Natural killer cell treated with Interleukin-12 subunit alpha and Interleukin-12 subunit beta and Interleukin-15 and Interleukin-18, amount 100 ng/mL, for 72 hours (primary cell): ENCODE data around the gene CETP. TPM values are rescaled to one million over a fixed set of nuclear protein-coding genes. Genes with fewer than 3 reads are reported as not detected.

ENCODE experiments used
- ATAC-seq, 2 donors: fragments of 150-1000 bp; cut with Tn5 transposase in 1 of 2; sonication (Bioruptor Pico), chemical (Tn5 transposase) in 1 of 2; 2 replicates each; pipeline ENCODE4 v1.10.0; 2021
- DNase-seq: peaks from one replicate; pipeline ENCODE4 v3.0.0; 2022; ENCODE audit warnings: low spot score
- H3K27ac Mint-ChIP-seq, 2 donors: 1 replicate in 1 of 2; 2 replicates in 1 of 2; pipeline ENCODE4 v1.8.0; 2022; ENCODE audit warnings: mixed read lengths in 2 of 2, mild to moderate bottlenecking in 1 of 2, moderate library complexity in 1 of 2
- H3K27me3 Mint-ChIP-seq, 2 donors: 1 replicate in 1 of 2; 2 replicates in 1 of 2; pipeline ENCODE4 v1.8.0; 2022; ENCODE audit warnings: mixed read lengths in 2 of 2
- H3K36me3 Mint-ChIP-seq: one replicate; pipeline ENCODE4 v1.8.0; 2022; ENCODE audit warnings: mixed read lengths
- H3K4me1 Mint-ChIP-seq, 2 donors: 1 replicate in 1 of 2; 2 replicates in 1 of 2; pipeline ENCODE4 v1.8.0; 2022; ENCODE audit warnings: low read depth in 2 of 2, mixed read lengths in 2 of 2, mild to moderate bottlenecking in 1 of 2
- H3K4me3 Mint-ChIP-seq: one replicate; pipeline ENCODE4 v1.8.0; 2022; ENCODE audit warnings: mixed read lengths
- H3K9me3 Mint-ChIP-seq: 2 replicates; pipeline ENCODE4 v1.8.0; 2022; ENCODE audit warnings: mixed read lengths
- total RNA-seq, 2 donors: library from RNA; stranded (reverse); gene quantifications; one replicate each; pipeline ENCODE4 v1.2.3, GENCODE V29; 2022

CETP gene
- total RNA-seq, 2 donors from 2014 or later = not detected

DNA sequence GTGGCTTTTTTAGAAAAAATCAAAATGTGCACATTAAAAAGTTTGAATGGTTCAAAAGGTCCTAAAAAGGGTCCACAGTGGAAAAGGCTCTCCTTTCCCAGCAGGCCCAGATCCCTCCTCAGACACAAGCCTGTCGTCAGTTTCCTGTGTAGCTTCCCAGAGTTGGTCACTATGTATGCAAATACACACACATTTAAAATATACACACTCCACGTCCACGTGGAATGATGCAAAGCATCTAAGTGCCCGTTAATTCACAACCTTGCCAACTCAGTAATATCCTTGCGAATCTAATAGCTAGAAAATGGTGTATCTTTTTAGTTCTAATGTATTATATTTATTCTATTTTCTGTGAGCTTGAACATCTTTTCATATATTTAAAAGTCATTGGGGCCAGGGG, 45.3 kb downstream of the CETP start:
- Mint-ChIP-seq H3K36me3 (peaks cover 16% of the 10 kb centered on the region), H3K4me1 (peaks cover 51 to 57% of the 10 kb centered on the region in 2 donors), H3K4me3 (peak overlapping the region; percentile 51), H3K27ac (peak overlapping the region in 1 of 2 donors; percentile 72), H3K9me3 (no peaks in the 10 kb centered on the region), H3K27me3 (no peaks in the 10 kb centered on the region)
- peak; percentile 12 for DNase-seq
- no peak for ATAC-seq

DNA sequence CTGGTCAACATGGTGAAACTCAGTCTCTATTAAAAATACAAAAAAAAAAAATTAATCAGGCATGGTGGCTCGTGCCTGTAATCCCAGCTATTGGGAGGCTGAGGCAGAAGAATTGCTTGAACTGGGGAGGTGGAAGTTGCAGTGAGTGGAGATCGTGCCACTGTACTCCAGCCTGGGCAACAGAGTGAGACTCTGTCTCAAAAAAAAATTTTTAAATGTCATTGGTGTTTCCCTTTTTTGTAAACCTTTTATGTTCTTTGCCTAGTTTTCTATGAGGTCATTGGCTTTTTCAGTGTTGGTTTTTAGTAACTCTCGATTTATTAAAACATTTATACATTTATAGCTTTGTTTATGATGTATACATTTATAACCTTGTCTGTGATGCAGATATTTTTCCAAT, 45.8 kb downstream of the CETP start:
- peak; percentile 18 for DNase-seq
- peak overlapping the region; percentile 51 for H3K4me3 Mint-ChIP-seq
- no peak for ATAC-seq
- H3K27ac Mint-ChIP-seq = peak overlapping the region in 1 of 2 donors; percentile 72
- H3K4me1 Mint-ChIP-seq = peaks cover 53 to 58% of the 10 kb centered on the region in 2 donors
- peaks cover 16% of the 10 kb centered on the region for H3K36me3 Mint-ChIP-seq
- H3K27me3 Mint-ChIP-seq = no peaks in the 10 kb centered on the region
- no peaks in the 10 kb centered on the region for H3K9me3 Mint-ChIP-seq

DNA sequence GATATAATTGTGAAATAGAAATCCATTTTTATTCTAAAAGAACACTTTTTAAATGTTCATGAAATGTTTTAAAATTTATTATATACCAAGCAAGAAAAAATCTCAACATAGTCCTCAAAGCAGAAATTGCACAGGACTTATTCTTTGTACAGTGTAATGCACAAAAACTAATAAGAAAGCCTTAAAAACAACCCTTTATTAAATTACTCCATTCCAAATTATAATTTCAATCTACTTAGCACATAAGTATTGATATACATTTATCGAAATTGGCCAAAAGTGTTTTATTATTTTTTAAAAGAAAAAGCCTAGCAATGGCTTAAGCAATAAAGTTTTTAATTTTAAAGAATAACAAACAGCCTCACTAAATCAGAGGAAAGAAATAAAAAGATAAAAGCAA, 46.7 kb downstream of the CETP start:
- Mint-ChIP-seq H3K4me3 (no peak overlapping the region), H3K27ac (peak overlapping the region; percentile 74 to 94), H3K4me1 (peaks cover 49 to 65% of the 10 kb centered on the region in 2 donors), H3K9me3 (no peaks in the 10 kb centered on the region), H3K27me3 (no peaks in the 10 kb centered on the region), H3K36me3 (peaks cover 16% of the 10 kb centered on the region)
- DNase-seq = no peak
- ATAC-seq = no peak

DNA sequence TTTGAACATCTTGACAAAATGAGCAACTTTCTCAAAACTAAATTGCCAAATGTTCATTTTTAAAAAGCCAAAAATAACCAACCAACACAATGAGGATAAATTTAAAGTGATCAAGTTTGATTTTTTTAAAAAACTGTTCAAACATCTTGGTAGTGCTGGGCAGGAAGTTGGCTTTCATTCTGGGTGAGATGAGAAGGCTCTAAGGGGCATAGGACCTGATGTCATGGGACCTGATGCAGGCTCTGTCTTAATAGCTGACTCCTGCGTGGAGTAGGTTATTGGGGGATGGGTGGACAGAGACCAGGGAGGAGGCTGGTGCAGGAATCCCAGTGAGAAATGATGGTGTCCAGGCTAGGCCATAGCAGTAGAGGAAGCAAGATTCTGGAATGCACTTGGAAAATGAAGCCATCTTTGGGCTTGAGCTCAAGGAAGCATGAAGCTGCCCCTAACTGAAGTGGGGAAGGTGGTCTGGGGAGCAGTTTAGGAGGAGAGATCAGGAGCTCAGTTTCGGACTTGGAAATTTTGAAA, 48.0 kb downstream of the CETP start:
- no peaks in the 10 kb centered on the region for H3K9me3 Mint-ChIP-seq
- H3K4me1 Mint-ChIP-seq = peaks cover 47 to 65% of the 10 kb centered on the region in 2 donors
- peak in 1 of 2 donors; percentile 48 for ATAC-seq
- DNase-seq = peak; percentile 56
- peaks cover 5% of the 10 kb centered on the region for H3K36me3 Mint-ChIP-seq
- peak overlapping the region; percentile 74 to 94 for H3K27ac Mint-ChIP-seq
- H3K27me3 Mint-ChIP-seq = no peaks in the 10 kb centered on the region
- H3K4me3 Mint-ChIP-seq = peak overlapping the region; percentile 68

DNA sequence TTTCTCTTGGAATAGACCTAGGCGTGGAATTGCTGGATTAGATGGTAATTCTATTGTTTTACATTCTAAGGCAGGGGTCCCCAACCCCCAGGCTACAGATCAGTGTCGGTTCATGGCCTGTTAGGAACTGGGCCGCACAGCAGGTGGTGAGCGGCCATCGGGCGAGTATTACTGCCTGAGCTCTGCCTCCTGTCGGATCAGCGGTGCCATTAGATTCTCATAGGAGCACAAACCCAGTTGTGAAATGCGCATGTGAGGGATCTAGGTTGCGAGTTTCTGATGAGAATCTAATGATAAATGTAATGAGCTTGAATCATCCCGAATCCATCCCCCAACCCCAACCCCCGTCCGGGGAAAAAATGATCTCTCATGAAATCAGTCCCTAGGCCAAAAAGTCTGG, 50.6 kb downstream of the CETP start:
- Mint-ChIP-seq H3K36me3 (peaks cover 5% of the 10 kb centered on the region), H3K27me3 (no peaks in the 10 kb centered on the region), H3K4me3 (peak overlapping the region; percentile 64), H3K27ac (peak overlapping the region; percentile 86 to 94), H3K4me1 (peaks cover 49 to 65% of the 10 kb centered on the region in 2 donors), H3K9me3 (no peaks in the 10 kb centered on the region)
- peak; percentile 10 for DNase-seq
- no peak for ATAC-seq

DNA sequence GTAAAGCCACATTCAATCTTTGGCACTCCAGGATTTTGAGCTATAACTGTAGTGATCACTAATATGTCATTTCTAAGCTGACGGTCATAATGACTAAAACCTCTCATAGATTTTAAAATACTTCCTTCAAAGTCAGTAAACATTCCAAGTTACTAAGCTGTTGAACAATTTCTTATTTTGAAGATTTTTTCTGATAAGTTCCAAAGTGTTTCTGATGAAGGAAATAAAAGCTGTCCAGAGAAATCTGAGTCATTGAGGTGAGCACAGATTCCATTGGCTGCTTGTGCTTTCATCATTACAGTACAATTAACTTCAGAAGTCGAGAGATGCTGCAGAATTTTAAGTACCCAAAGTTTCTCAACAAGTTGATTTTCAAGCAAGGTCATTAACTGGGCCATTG, 51.5 kb downstream of the CETP start:
- ATAC-seq = no peak
- Mint-ChIP-seq H3K4me3 (peak overlapping the region; percentile 68), H3K27me3 (no peaks in the 10 kb centered on the region), H3K4me1 (peaks cover 53 to 69% of the 10 kb centered on the region in 2 donors), H3K27ac (peak overlapping the region; percentile 94), H3K36me3 (peaks cover 11% of the 10 kb centered on the region), H3K9me3 (no peaks in the 10 kb centered on the region)
- DNase-seq = no peak

DNA sequence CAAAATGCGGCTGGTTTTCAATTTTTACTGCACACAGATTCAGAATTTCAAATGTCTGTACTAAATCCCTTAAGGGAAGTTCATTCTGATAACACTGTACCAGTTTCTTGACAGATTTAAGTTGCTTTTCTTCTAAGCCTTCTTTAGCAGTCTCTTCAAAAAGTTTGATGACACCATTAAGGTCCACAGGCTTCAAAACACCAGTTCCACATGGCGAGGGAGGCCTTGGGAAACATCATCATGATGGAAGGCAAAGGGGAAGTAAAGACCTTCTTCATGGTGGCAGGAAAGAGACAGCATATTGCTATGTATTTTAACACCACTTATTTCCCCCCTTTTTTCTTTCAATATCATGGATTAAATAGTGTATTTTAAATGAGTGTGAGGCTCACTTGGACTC, 52.2 kb downstream of the CETP start:
- no peak for ATAC-seq
- peaks cover 14% of the 10 kb centered on the region for H3K36me3 Mint-ChIP-seq
- H3K9me3 Mint-ChIP-seq = no peaks in the 10 kb centered on the region

DNA sequence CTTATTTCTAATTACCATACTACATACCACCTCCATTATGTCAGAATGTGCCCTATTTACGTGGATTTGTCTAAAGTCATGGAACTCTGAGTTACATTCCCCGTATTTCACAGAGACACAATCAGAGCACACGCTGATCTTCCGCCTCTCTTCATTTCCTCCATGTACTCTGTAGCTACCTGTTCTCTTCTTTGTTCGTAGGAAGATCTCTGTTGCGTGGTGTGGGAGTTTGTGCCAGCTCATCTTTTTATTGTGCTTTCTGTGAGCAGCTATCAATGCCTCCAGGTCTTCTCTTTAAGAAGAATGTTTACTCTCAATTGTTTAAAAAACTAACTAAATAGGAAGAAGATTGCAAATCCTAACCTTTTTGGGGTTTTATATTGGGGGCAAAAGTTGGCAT, 54.6 kb downstream of the CETP start:
- Mint-ChIP-seq H3K9me3 (no peaks in the 10 kb centered on the region), H3K36me3 (peaks cover 27% of the 10 kb centered on the region), H3K4me3 (peak overlapping the region; percentile 33), H3K27me3 (no peaks in the 10 kb centered on the region), H3K27ac (peak overlapping the region; percentile 48 to 94), H3K4me1 (peaks cover 57 to 58% of the 10 kb centered on the region in 2 donors)
- ATAC-seq (no peak), DNase-seq (no peak)

More for the DNA sequence above, 52.2 kb downstream of the CETP start:
- DNase-seq = no peak
- H3K27me3 Mint-ChIP-seq = no peaks in the 10 kb centered on the region
- peaks cover 55 to 73% of the 10 kb centered on the region in 2 donors for H3K4me1 Mint-ChIP-seq
- H3K4me3 Mint-ChIP-seq = peak overlapping the region; percentile 68
- peak overlapping the region; percentile 94 for H3K27ac Mint-ChIP-seq

DNA sequence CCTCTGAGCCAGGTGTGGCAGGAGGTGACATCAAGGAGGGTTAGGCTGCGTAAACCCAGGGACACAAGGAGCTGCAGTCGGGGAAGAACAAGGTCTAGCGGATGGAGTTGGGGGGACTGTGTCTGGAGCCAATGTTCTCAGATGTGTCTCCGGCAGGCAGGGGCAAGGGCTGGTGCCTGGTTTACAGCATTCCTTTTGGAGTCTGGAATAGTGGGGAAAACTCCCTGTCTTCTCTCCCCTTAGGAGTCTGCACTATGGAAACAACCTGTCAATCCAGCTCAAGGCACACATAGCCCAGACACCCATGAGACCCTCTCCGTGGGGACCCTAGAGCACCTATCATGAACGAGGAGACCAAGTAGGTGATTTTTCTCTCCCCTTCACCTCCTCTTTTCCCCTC, 55.1 kb downstream of the CETP start:
- peak overlapping the region; percentile 21 for H3K4me3 Mint-ChIP-seq
- H3K36me3 Mint-ChIP-seq = peaks cover 30% of the 10 kb centered on the region
- H3K4me1 Mint-ChIP-seq = peaks cover 60 to 62% of the 10 kb centered on the region in 2 donors
- no peaks in the 10 kb centered on the region for H3K9me3 Mint-ChIP-seq
- peak overlapping the region; percentile 48 to 94 for H3K27ac Mint-ChIP-seq
- DNase-seq (no peak), ATAC-seq (no peak)
- H3K27me3 Mint-ChIP-seq = no peaks in the 10 kb centered on the region

DNA sequence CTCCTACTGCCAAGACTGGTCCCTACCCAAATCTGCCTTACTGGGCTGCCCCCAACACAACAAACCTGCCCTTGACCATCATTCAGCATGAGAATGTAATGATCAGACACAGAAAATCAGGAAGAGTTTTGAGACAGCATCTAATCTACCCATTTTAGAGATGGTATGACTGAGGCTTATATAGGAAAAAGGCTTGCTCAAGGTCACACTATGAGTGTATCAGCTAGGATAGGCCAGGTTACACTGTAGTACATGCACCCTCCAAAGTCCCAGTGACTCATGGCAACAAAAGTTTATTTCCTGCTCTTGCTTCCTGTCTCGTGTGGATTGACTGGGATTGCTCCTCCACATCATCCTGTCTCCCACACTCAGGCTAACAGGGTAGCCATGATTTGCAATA, 55.5 kb downstream of the CETP start:
- Mint-ChIP-seq H3K27me3 (no peaks in the 10 kb centered on the region), H3K27ac (peak overlapping the region; percentile 48 to 94), H3K4me3 (peak overlapping the region; percentile 21), H3K9me3 (no peaks in the 10 kb centered on the region), H3K4me1 (peaks cover 59 to 62% of the 10 kb centered on the region in 2 donors), H3K36me3 (peaks cover 30% of the 10 kb centered on the region)
- ATAC-seq (no peak), DNase-seq (peak; percentile 12)

DNA sequence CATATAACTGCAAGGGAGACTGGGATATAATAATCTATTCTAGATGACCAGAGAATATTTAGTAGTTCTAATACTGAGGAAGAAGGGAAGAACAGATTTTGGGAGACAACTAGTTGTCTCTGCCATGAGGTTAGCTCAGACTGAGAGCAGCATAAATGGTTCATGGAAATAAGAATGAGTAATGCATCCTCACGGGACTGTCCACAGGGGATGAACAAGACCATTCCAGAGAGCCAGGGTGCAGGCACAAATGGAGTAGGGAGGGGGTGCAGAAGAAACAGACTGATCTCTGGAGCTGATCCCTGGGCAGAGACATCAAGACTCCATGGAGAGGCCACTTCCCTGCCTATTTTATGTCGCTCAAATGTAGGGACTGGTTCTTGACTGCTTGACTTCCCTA, 58.0 kb downstream of the CETP start:
- DNase-seq (peak; percentile 46), ATAC-seq (no peak)
- H3K27me3 Mint-ChIP-seq = no peaks in the 10 kb centered on the region
- H3K4me3 Mint-ChIP-seq = no peak overlapping the region
- H3K27ac Mint-ChIP-seq = no peak overlapping the region
- peaks cover 56 to 58% of the 10 kb centered on the region in 2 donors for H3K4me1 Mint-ChIP-seq
- peaks cover 30% of the 10 kb centered on the region for H3K36me3 Mint-ChIP-seq
- no peaks in the 10 kb centered on the region for H3K9me3 Mint-ChIP-seq

DNA sequence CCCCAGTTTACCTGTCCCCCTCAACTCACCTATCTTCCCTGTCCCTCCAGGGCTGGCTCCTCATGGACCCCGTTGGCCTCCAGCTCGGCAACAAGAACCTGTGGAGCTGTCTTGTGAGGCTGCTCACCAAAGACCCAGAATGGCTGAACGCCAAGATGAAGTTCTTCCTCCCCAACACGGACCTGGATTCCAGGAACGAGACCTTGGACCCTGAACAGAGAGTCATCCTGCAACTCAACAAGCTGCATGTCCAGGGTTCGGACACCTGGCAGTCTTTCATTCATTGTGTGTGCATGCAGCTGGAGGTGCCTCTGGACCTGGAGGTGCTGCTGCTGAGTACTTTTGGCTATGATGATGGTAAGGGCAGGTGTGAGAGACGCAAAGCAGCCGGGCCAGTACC, 58.9 kb downstream of the CETP start:
- Mint-ChIP-seq H3K27me3 (no peaks in the 10 kb centered on the region), H3K4me1 (peaks cover 50 to 54% of the 10 kb centered on the region in 2 donors), H3K27ac (peak overlapping the region in 1 of 2 donors; percentile 63), H3K4me3 (no peak overlapping the region), H3K36me3 (peaks cover 30% of the 10 kb centered on the region), H3K9me3 (no peaks in the 10 kb centered on the region)
- DNase-seq (peak; percentile 46), ATAC-seq (no peak)

DNA sequence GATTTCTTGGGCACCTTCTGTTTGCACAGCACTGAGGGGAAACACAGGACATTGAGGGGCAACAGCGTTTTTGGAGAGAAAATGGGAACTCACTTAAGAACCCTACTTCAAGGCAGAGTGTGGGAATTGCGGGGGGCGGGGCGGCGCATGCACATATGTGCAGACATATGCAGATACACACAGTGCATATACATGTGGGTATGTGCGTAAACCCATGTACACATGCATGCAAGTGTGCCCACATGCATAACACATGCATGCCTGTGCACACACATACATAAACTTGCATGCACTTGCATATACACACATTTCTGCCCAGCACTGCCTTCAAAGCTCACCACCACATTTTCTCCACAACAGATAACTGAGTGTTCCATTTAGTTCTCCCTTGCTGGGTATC, 60.0 kb downstream of the CETP start:
- no peaks in the 10 kb centered on the region for H3K27me3 Mint-ChIP-seq
- ATAC-seq = no peak
- peak overlapping the region; percentile 16 for H3K4me3 Mint-ChIP-seq
- peaks cover 42 to 51% of the 10 kb centered on the region in 2 donors for H3K4me1 Mint-ChIP-seq
- H3K9me3 Mint-ChIP-seq = no peaks in the 10 kb centered on the region
- peak overlapping the region in 1 of 2 donors; percentile 61 for H3K27ac Mint-ChIP-seq
- peak; percentile 42 for DNase-seq
- H3K36me3 Mint-ChIP-seq = peaks cover 30% of the 10 kb centered on the region

DNA sequence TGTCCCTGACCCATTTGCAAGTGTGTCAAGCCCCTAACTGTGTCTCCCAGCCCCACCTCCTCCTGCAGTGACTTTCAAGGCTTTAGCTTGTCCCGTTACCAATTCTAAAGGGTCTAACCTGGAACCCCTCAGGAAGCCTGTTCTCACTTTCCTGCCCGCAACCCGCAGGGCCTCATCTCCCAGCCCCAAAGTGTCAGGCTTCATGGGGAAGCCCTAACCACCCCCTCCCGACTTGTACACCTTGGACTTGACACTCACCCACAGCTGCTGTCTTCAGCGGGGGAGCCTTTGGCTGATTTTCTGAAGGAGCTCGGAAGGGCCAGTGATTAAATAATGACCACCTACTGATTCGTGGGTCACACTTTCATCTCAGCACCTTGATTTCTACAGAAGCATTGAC, 60.7 kb downstream of the CETP start:
- Mint-ChIP-seq H3K36me3 (peaks cover 24% of the 10 kb centered on the region), H3K4me3 (peak overlapping the region; percentile 45), H3K27me3 (no peaks in the 10 kb centered on the region), H3K4me1 (peaks cover 41 to 51% of the 10 kb centered on the region in 2 donors), H3K27ac (peak overlapping the region; percentile 61 to 85), H3K9me3 (no peaks in the 10 kb centered on the region)
- DNase-seq = peak; percentile 51
- peak; percentile 51 to 58 for ATAC-seq
